Body of pancreas (tissue), 4 donors: ENCODE measurements around the gene GBP4. TPM values are rescaled to one million over a fixed set of nuclear protein-coding genes. Genes with fewer than 3 reads are reported as not detected.

Experiments used
- ATAC-seq: fragments of 150-250 bp; one replicate; pipeline ENCODE4 v1.9.1; 2016
- DNase-seq, 4 donors: peaks; one replicate each; pipeline ENCODE4 v3.0.0-alpha.2; 2019
- H3K27ac ChIP-seq, 4 donors: fragments of 200-600 bp; sonication (generic); 1 replicate in 3 of 4; 2 replicates in 1 of 4; pipeline versions ENCODE4 v1.5.1 to v1.6.1; 2016 to 2019; ENCODE audit warnings: mild to moderate bottlenecking in 1 of 4, mixed read lengths in 1 of 4, moderate library complexity in 1 of 4
- H3K27me3 ChIP-seq, 2 donors: fragments of 200-600 bp; sonication (generic); one replicate each; pipeline ENCODE4 v1.6.0; 2016; ENCODE audit warnings: mild to moderate bottlenecking in 1 of 2
- H3K36me3 ChIP-seq, 2 donors: fragments of 200-600 bp; sonication (generic); replicated peaks in 1 of 2; 2 replicates each; pipeline ENCODE4 v1.5.1; 2016; ENCODE audit warnings: low read depth in 2 of 2; ENCODE audit not compliant: insufficient read depth in 1 of 2
- H3K4me1 ChIP-seq: fragments of 200-600 bp; sonication (generic); one replicate; pipeline ENCODE4 v1.6.0; 2016
- H3K4me3 ChIP-seq, 2 donors: fragments of 200-600 bp; sonication (generic); 1 replicate in 1 of 2; 2 replicates in 1 of 2; pipeline ENCODE4 v1.5.1; 2016 to 2019
- H3K9me3 ChIP-seq, 3 donors: fragments of 200-600 bp; sonication (generic); 1 replicate in 2 of 3; 2 replicates in 1 of 3; pipeline ENCODE4 v1.5.1; 2016
- CTCF ChIP-seq, 7 experiments: fragments of 450-650 bp in 4 of 7; fragments of 200-600 bp in 3 of 7; sonication (generic) in 3 of 7; IDR thresholded peaks; one replicate each; pipeline ENCODE4 v1.5.1; 2016 to 2019; ENCODE audit warnings: antibody characterized with exemption in 7 of 7
- POLR2A ChIP-seq, 3 donors: fragments of 450-650 bp; IDR thresholded peaks; one replicate each; pipeline ENCODE4 v1.6.1; 2016; ENCODE audit warnings: antibody characterized with exemption in 3 of 3, mild to moderate bottlenecking in 2 of 3
- WGBS, 2 donors: methylation state at CpG; one replicate each; pipeline ENCODE4 v1.1.5; 2017; 5-methylcytosine and 5-hydroxymethylcytosine counted together
- intact Hi-C: fragments of 100-400 bp; cut with DNase I; formaldehyde crosslinking; loops from one replicate; pipeline ENCODE4 v1.15.1; 2023
- total RNA-seq, 2 donors: library from RNA; depleted of rRNA; stranded (reverse); fragments of >200 nt; gene quantifications; one replicate each; pipeline ENCODE4 v1.1.0, GENCODE V29; 2016

Gene GBP4
- total RNA-seq, 2 donors from 2014 or later, result 0.66 to 2.6 TPM

- 23% methylated on average over 3 of the region's 3 CpGs for WGBS, 2 donors
- DNase-seq (peak in 3 of 4 donors; percentile 42 to 46 (median 45)), ATAC-seq (peak; percentile 58)
- H3K9me3 ChIP-seq, result no peaks in the 10 kb centered on the region
- H3K4me3 ChIP-seq, result no peak overlapping the region
- no peaks in the 10 kb centered on the region for H3K4me1 ChIP-seq
- no peaks in the 10 kb centered on the region for H3K27me3 ChIP-seq
- intact Hi-C loops, result no loop called here
- H3K27ac ChIP-seq, result no peak overlapping the region
- no peaks in the 10 kb centered on the region for H3K36me3 ChIP-seq
- no peak for TF ChIP-seq POLR2A (IDR thresholded peaks at IDR 0.05)
- TF ChIP-seq CTCF (IDR thresholded peaks at IDR 0.05), result peak in 4 of 7 experiments; percentile 27 to 38 (median 31)
Observed at GRCh38 chr1:89149229-89149628, 49.5 kb downstream of the GBP4 start.

GRCh38 chr1:89147678-89148658, 50.8 kb downstream of the GBP4 start:
- WGBS, 2 donors, result 64 to 74% methylated on average over 3 of the region's 3 CpGs
- H3K9me3 ChIP-seq, result no peaks in the 10 kb centered on the region
- no peak overlapping the region for H3K4me3 ChIP-seq
- H3K27ac ChIP-seq, result no peak overlapping the region
- no peak for DNase-seq
- H3K4me1 ChIP-seq, result no peaks in the 10 kb centered on the region
- ATAC-seq, result no peak
- TF ChIP-seq CTCF (IDR thresholded peaks at IDR 0.05) (no peak), POLR2A (IDR thresholded peaks at IDR 0.05) (no peak)
- H3K27me3 ChIP-seq, result no peaks in the 10 kb centered on the region
- H3K36me3 ChIP-seq, result no peaks in the 10 kb centered on the region
- intact Hi-C loops, result no loop called here

- intact Hi-C loops, result no loop called here
- WGBS, 2 donors, result 64 to 78% methylated on average over 3 of the region's 3 CpGs
Observed at GRCh38 chr1:89146721-89147120, 52.0 kb downstream of the GBP4 start.

GRCh38 chr1:89143484-89143883, 55.3 kb downstream of the GBP4 start:
- no peak overlapping the region for H3K27ac ChIP-seq
- no peak overlapping the region for H3K4me3 ChIP-seq
- H3K36me3 ChIP-seq, result no peaks in the 10 kb centered on the region
- no peak for TF ChIP-seq POLR2A (IDR thresholded peaks at IDR 0.05)
- TF ChIP-seq CTCF (IDR thresholded peaks at IDR 0.05), result no peak
- no peaks in the 10 kb centered on the region for H3K27me3 ChIP-seq
- H3K9me3 ChIP-seq, result no peaks in the 10 kb centered on the region
- intact Hi-C loops, result no loop called here
- no peaks in the 10 kb centered on the region for H3K4me1 ChIP-seq
- ATAC-seq (no peak), DNase-seq (no peak)
- 67 to 70% methylated on average over 2 of the region's 2 CpGs for WGBS, 2 donors

More at GRCh38 chr1:89146721-89147120, 52.0 kb downstream of the GBP4 start:
- ATAC-seq (no peak), DNase-seq (no peak)
- no peaks in the 10 kb centered on the region for H3K9me3 ChIP-seq
- no peak for TF ChIP-seq CTCF (IDR thresholded peaks at IDR 0.05)
- no peak for TF ChIP-seq POLR2A (IDR thresholded peaks at IDR 0.05)
- H3K27ac ChIP-seq, result no peak overlapping the region
- H3K27me3 ChIP-seq, result no peaks in the 10 kb centered on the region
- no peaks in the 10 kb centered on the region for H3K4me1 ChIP-seq
- no peaks in the 10 kb centered on the region for H3K36me3 ChIP-seq
- no peak overlapping the region for H3K4me3 ChIP-seq
